OCI-LY7 (cell line): ENCODE results near the gene PANK4.

Experiments used
- CTCF ChIP-seq: fragments of 200-600 bp; sonication (generic); conservative IDR thresholded peaks from 2 replicates; pipeline ENCODE4 v1.5.1; 2014; ENCODE audit warnings: mild to moderate bottlenecking, antibody characterized with exemption, low read length, moderate library complexity, mixed read lengths
- EZH2phosphoT487 ChIP-seq: fragments of 200-600 bp; sonication (generic); IDR thresholded peaks from 2 replicates; pipeline ENCODE4 v1.6.1; 2018; ENCODE audit warnings: low read depth, borderline replicate concordance, mild to moderate bottlenecking, mixed run types, antibody characterized with exemption, low read length, moderate library complexity, mixed read lengths

GRCh38 chr1:2466958-2467554, 59.3 kb downstream of the PANK4 start:
- TF ChIP-seq CTCF (no peak), EZH2phosphoT487 (no peak)
